ENCODE data around the gene ZBTB42.

- no peak for TF ChIP-seq CTCF (IDR thresholded peaks at IDR 0.05)
- TF ChIP-seq POLR2A (IDR thresholded peaks at IDR 0.05), result no peak
Observed at GRCh38 chr14:104756477-104757237, 44.2 kb upstream of the ZBTB42 start.

Measured in tibial nerve (tissue), 3 donors.